SK-N-SH (cell line): Measurements from ENCODE around the gene PLA2G2C.

Experiments used
- CTCF ChIP-seq: fragments of 200-600 bp; sonication (generic); IDR thresholded peaks from 2 replicates; pipeline ENCODE4 v1.6.1; 2017; ENCODE audit warnings: antibody characterized with exemption, mild to moderate bottlenecking, moderate library complexity
- EZH2phosphoT487 ChIP-seq: fragments of 200-600 bp; sonication (generic); IDR thresholded peaks from 2 replicates; pipeline ENCODE4 v1.6.1; 2017; ENCODE audit warnings: low read depth, mixed run types, mild to moderate bottlenecking, antibody characterized with exemption, moderate library complexity, borderline replicate concordance
- FOSL2 ChIP-seq: IDR thresholded peaks from 2 replicates; pipeline ENCODE4 v1.4.0; 2012; ENCODE audit warnings: low read depth, mild to moderate bottlenecking, moderate library complexity, borderline replicate concordance
- NRF1 ChIP-seq: IDR thresholded peaks from 2 replicates; pipeline ENCODE4 v1.6.1; 2012; ENCODE audit warnings: low read depth, mild to moderate bottlenecking, low read length
- POLR2AphosphoS5 ChIP-seq: IDR thresholded peaks from 2 replicates; pipeline ENCODE4 v1.6.1; 2012; ENCODE audit warnings: low read depth, low read length
- RCOR1 ChIP-seq: fragments of 150-350 bp; IDR thresholded peaks from 2 replicates; pipeline ENCODE4 v1.6.1; 2017; ENCODE audit warnings: antibody characterized with exemption, low read length
- REST ChIP-seq: IDR thresholded peaks from 2 replicates; pipeline ENCODE4 v1.6.1; 2012; ENCODE audit warnings: mild to moderate bottlenecking, low read depth, low read length, moderate library complexity
- TF ChIP-seq, protein P1 (sequence below): fragments of 150-350 bp; IDR thresholded peaks from 2 replicates; pipeline ENCODE4 v1.6.1; 2016; ENCODE audit warnings: mild to moderate bottlenecking, low read depth, low read length

DNA sequence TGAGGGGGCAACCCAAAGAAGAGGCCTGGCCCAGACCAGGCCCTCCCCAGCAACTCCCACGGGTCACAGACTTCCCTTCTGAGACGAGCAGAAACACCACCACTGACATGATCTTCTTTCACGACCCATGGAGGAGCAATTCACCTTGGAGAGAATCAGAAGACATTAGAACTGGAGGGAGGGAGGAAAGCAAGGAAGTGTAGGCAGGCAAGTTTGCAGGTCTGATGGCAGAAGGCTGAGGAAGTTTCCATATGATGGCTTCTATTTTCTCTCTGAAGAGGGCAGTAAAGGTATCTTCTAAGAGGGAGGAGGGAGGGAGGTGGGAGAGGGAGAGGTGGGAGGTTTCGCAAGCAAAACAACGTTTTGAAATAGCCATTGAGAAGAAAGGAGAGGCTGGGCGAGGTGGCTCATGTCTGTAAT, 1.8 kb downstream of the PLA2G2C start:
- TF ChIP-seq, protein P1, sequence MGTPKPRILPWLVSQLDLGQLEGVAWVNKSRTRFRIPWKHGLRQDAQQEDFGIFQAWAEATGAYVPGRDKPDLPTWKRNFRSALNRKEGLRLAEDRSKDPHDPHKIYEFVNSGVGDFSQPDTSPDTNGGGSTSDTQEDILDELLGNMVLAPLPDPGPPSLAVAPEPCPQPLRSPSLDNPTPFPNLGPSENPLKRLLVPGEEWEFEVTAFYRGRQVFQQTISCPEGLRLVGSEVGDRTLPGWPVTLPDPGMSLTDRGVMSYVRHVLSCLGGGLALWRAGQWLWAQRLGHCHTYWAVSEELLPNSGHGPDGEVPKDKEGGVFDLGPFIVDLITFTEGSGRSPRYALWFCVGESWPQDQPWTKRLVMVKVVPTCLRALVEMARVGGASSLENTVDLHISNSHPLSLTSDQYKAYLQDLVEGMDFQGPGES = no peak
- TF ChIP-seq FOSL2 (no peak), REST (no peak), CTCF (no peak), RCOR1 (no peak), POLR2AphosphoS5 (no peak), NRF1 (no peak), EZH2phosphoT487 (no peak)
